Common myeloid progenitor, CD34-positive (primary cell): ENCODE measurements around the gene CNOT11. TPM values are rescaled to one million over a fixed set of nuclear protein-coding genes. Genes with fewer than 3 reads are reported as not detected.
"Not testable (repeated sequence)": the region's sequence is repeated elsewhere in the genome, so short reads cannot be mapped to it uniquely, and the experiment has no call there.

Experiments
- CTCF ChIA-PET: fragments of 350-600 bp; sonication (Branson Sonifier 250); formaldehyde crosslinking; loops from one replicate; lab custom pipeline; 2021; ENCODE audit warnings: antibody characterized with exemption; lab: Charles Lee
- POLR2A ChIA-PET: fragments of 350-600 bp; sonication (Branson Sonifier 250); formaldehyde crosslinking; loops from one replicate; lab custom pipeline; 2021; ENCODE audit warnings: antibody characterized with exemption; lab: Charles Lee
- DNase-seq, 3 donors: peaks; one replicate each; pipeline versions ENCODE4 v3.0.0 to v3.0.0-alpha.2; 2013
- H3K27ac ChIP-seq, 2 experiments: 1 replicate in 1 of 2; 2 replicates in 1 of 2; pipeline ENCODE4 v1.7.0; 2013; ENCODE audit warnings: inconsistent platforms in 2 of 2, low read length in 2 of 2, mild to moderate bottlenecking in 2 of 2, low read depth in 1 of 2, moderate library complexity in 1 of 2; ENCODE audit not compliant: severe bottlenecking in 2 of 2, insufficient read depth in 1 of 2, poor library complexity in 1 of 2
- H3K27me3 ChIP-seq, 5 experiments: replicated peaks in 2 of 5; 1 replicate in 3 of 5; 2 replicates in 2 of 5; pipeline versions ENCODE4 v1.6.1 to v1.7.0; 2013; ENCODE audit warnings: low read length in 4 of 5, mild to moderate bottlenecking in 2 of 5, moderate library complexity in 2 of 5, inconsistent platforms in 1 of 5; ENCODE audit not compliant: insufficient read depth in 5 of 5, control insufficient read depth in 4 of 5
- H3K36me3 ChIP-seq, 4 experiments: 1 replicate in 2 of 4; 2 replicates in 2 of 4; pipeline versions ENCODE4 v1.6.1 to v1.7.0; 2013; ENCODE audit warnings: low read length in 3 of 4, control low read depth in 1 of 4, mild to moderate bottlenecking in 1 of 4; ENCODE audit not compliant: control insufficient read depth in 4 of 4, insufficient read depth in 4 of 4
- H3K4me1 ChIP-seq, 4 experiments: 1 replicate in 3 of 4; 2 replicates in 1 of 4; pipeline versions ENCODE4 v1.6.1 to v1.7.1; 2013; ENCODE audit warnings: low read length in 3 of 4, mild to moderate bottlenecking in 3 of 4, control low read depth in 1 of 4, inconsistent platforms in 1 of 4, moderate library complexity in 1 of 4; ENCODE audit not compliant: control insufficient read depth in 4 of 4, insufficient read depth in 4 of 4; ENCODE audit errors: control extremely low read depth in 1 of 4
- H3K4me3 ChIP-seq, 7 experiments: 1 replicate in 4 of 7; 2 replicates in 3 of 7; pipeline versions ENCODE4 v1.5.1 to v1.7.0; 2013; ENCODE audit warnings: mild to moderate bottlenecking in 7 of 7, low read length in 6 of 7, moderate library complexity in 6 of 7, inconsistent platforms in 2 of 7, low read depth in 2 of 7, control low read depth in 1 of 7; ENCODE audit not compliant: insufficient read depth in 4 of 7, control insufficient read depth in 1 of 7; ENCODE audit errors: extremely low read depth in 1 of 7
- H3K9me3 ChIP-seq, 5 experiments: 1 replicate in 4 of 5; 2 replicates in 1 of 5; pipeline versions ENCODE4 v1.6.1 to v1.7.1; 2013; ENCODE audit warnings: low read length in 4 of 5, mild to moderate bottlenecking in 2 of 5, inconsistent platforms in 1 of 5, low read depth in 1 of 5, moderate library complexity in 1 of 5; ENCODE audit not compliant: control insufficient read depth in 4 of 5, insufficient read depth in 2 of 5; ENCODE audit errors: control extremely low read depth in 1 of 5
- WGBS: methylation state at CpG from one replicate; pipeline ENCODE4 v1.1.5; 2013; ENCODE audit not compliant: insufficient coverage; 5-methylcytosine and 5-hydroxymethylcytosine counted together
- polyA plus RNA-seq: library from polyadenylated mRNA; unstranded; fragments of 120-200 nt; gene quantifications from one replicate; pipeline ENCODE4 v1.2.1, GENCODE V29; 2013

The CNOT11 gene
- 50.4 TPM for polyA plus RNA-seq

- ChIA-PET CTCF (interaction anchor here (0.8 to 2.0 kb wide), 10 partner anchors 12 to 250 kb away, joined by 3 to 7 read pairs (median 4); partner anchors contain the start of gene RPL31), POLR2A (interaction anchor here (0.9 kb wide), 1 partner anchor 56 kb away, joined by 5 read pairs; the partner anchor contains the start of gene RNF149)
- Histone ChIP-seq H3K9me3 (no peaks in the 10 kb centered on the region), H3K4me3 (peak within 1 kb of the TSS; percentile 84 to 99 (median 93)), H3K27ac (peak within 1 kb of the TSS; percentile 86 to 94), H3K36me3 (peaks cover 0 to 8% (median 1%) of the 10 kb centered on the region in 4 experiments), H3K4me1 (peaks cover 14 to 42% (median 21%) of the 10 kb centered on the region in 4 experiments), H3K27me3 (no peaks in the 10 kb centered on the region)
- peak; percentile 98 to 99 (median 99) for DNase-seq
- WGBS = 0% methylated on average over 38 of the region's 63 CpGs
Measured at GRCh38 chr2:101252408-101253012, at the start of gene CNOT11. Gene CNOT11, plus strand, starts transcription at chr2:101252886. Its CDS starts 79 bp downstream, at chr2:101252965.

- Histone ChIP-seq H3K27me3 (no peaks in the 10 kb centered on the region), H3K36me3 (no peaks in the 10 kb centered on the region), H3K4me3 (no peak overlapping the region), H3K27ac (no peak overlapping the region), H3K9me3 (no peaks in the 10 kb centered on the region), H3K4me1 (peaks cover 0 to 5% (median 3%) of the 10 kb centered on the region in 4 experiments)
- ChIA-PET CTCF (interaction anchor here (0.5 to 6.2 kb wide), 17 partner anchors 9 to 192 kb away, joined by 3 to 40 read pairs (median 6); partner anchors contain the start of gene CNOT11), POLR2A (no interaction called here)
- 90% methylated on average over 3 of the region's 4 CpGs for WGBS
- DNase-seq = peak in 2 of 3 donors; percentile 25 to 33
Measured at GRCh38 chr2:101204400-101205115, 48.1 kb upstream of the CNOT11 start.

DNA sequence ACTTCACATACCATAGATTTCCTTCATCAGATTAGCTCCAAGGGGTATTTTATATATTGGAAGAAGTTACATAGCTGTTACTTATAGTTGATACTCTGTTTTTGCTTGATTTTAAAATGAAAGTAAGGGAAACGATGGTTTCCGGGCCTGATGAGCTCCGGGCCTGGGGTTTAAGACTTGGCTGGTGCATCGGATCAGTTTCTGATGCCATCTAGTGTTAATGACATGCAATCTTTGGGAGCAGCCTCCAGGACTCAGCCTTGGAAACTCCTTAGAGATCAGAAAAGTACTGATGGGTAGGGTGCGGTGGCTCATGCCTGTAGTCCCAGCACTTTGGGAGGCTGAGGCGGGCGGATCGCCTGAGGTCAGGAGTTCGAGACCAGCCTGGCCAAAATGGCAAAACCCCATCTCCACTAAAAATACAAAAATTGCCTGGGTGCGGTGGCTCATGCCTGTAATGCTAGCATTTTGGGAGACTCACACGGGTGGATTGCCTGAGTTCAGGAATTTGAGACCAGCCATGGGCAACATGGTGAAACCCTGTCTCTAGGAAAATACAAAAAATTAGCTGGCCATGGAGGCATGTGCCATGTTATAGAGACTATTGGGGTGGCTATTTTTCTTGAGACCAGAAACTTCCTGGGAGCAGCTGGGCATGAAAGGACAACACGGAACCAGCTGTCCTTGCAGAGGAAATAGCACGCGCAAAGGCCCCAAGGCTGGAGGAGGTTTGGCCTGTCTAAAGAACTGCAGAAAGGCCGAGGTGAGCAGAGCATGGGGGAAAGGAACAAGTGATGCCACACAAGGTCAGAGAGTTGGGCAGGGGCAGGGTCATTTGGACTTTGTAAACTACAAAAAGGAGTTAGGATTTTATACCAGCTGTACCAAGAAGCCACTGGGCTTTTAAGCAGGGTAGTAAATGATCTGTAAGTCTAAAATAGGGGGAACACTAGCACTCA lies 46.9 kb upstream of the CNOT11 start:
- Histone ChIP-seq H3K27ac (peak overlapping the region in 1 of 2 experiments; percentile 34), H3K4me1 (peaks cover 0 to 5% (median 3%) of the 10 kb centered on the region in 4 experiments), H3K4me3 (peak overlapping the region in 4 of 7 experiments; percentile 13 to 68 (median 43)), H3K27me3 (no peaks in the 10 kb centered on the region), H3K9me3 (peaks cover 0 to 7% (median 0%) of the 10 kb centered on the region in 5 experiments), H3K36me3 (no peaks in the 10 kb centered on the region)
- 50% methylated on average over 13 of the region's 15 CpGs for WGBS
- ChIA-PET CTCF (interaction anchor here (0.6 to 6.2 kb wide), 20 partner anchors 10 to 1104 kb away, joined by 3 to 40 read pairs (median 4); partner anchors contain the start of gene CNOT11), POLR2A (no interaction called here)
- DNase-seq = peak; percentile 71 to 79 (median 76)

- POLR2A ChIA-PET = no interaction called here
- 100% methylated on average over 4 of the region's 4 CpGs for WGBS
- Histone ChIP-seq H3K27ac (no peak overlapping the region), H3K4me3 (no peak overlapping the region), H3K4me1 (peaks cover 0 to 5% (median 3%) of the 10 kb centered on the region in 4 experiments), H3K27me3 (no peaks in the 10 kb centered on the region), H3K36me3 (no peaks in the 10 kb centered on the region), H3K9me3 (peaks cover 0 to 7% (median 0%) of the 10 kb centered on the region in 5 experiments)
- CTCF ChIA-PET = interaction anchor here (0.8 to 0.9 kb wide), 2 partner anchors 9 to 163 kb away, joined by 3 read pairs; no protein-coding TSS in a partner anchor
- no peak for DNase-seq
Measured at GRCh38 chr2:101208830-101209229, 43.9 kb upstream of the CNOT11 start.

DNA sequence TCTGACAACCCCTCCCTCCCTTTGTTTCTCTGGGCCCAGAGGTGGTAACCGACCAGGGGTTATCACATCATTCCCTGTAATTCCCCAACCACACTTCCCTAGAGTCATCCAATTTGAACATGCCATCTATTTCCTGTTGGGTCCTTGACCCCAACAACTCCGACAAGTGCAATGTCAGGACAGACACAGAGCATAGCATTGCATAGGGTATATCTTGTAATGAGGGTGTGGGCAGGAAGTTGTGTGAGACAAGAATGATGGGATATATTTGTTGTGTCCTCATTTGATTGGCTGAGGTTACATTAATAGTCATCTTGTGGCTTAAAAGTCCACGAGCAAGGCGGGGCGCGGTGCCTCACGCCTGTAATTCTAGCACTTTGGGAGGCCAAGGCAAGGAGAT lies 33.4 kb upstream of the CNOT11 start:
- 91% methylated on average over 5 of the region's 7 CpGs for WGBS
- H3K4me1 ChIP-seq = peaks cover 4 to 13% (median 8%) of the 10 kb centered on the region in 4 experiments
- no peaks in the 10 kb centered on the region for H3K36me3 ChIP-seq
- no peak overlapping the region for H3K4me3 ChIP-seq
- no peak overlapping the region for H3K27ac ChIP-seq
- ChIA-PET POLR2A (no interaction called here), CTCF (interaction anchor here (1.3 to 5.9 kb wide), 3 partner anchors 15 to 34 kb away, joined by 5 to 28 read pairs (median 18); partner anchors contain the start of gene CNOT11)
- H3K27me3 ChIP-seq = no peaks in the 10 kb centered on the region
- peaks cover 0 to 4% (median 0%) of the 10 kb centered on the region in 5 experiments for H3K9me3 ChIP-seq
- DNase-seq = no peak

DNA sequence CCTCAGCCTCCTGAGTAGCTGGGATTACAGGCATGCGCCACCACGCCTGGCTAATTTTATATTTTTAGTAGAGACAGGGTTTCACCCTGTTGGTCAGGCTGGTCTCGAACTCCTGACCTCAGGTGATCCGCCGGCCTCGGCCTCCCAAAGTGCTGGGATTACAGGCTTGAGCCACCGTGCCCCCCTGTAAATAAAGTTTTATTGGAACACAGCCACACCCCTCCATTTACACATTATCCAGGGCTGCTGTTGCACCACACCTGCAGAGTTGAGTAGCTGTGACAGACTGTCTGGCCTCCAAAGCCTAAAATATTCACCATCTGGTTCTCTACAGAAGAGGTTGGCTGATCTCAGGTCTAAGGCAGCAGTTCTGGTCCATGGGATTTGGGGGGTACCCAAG lies 32.6 kb upstream of the CNOT11 start:
- 100% methylated on average over 2 of the region's 7 CpGs for WGBS
- H3K27ac ChIP-seq, H3K9me3 ChIP-seq, H3K4me3 ChIP-seq, H3K27me3 ChIP-seq, POLR2A ChIA-PET, DNase-seq, H3K36me3 ChIP-seq: not testable (repeated sequence)
- H3K4me1 ChIP-seq = peaks cover 4 to 22% (median 11%) of the 10 kb centered on the region in 4 experiments
- CTCF ChIA-PET = interaction anchor here (1.3 to 5.9 kb wide), 2 partner anchors 14 to 33 kb away, joined by 5 to 28 read pairs; partner anchors contain the start of gene CNOT11
